ENCODE data around the gene CARMIL1. TPM values are rescaled to one million over a fixed set of nuclear protein-coding genes. Genes with fewer than 3 reads are reported as not detected.

The CARMIL1 gene
- total RNA-seq, 1 experiment from 2014 or later: 25.9 TPM

DNA sequence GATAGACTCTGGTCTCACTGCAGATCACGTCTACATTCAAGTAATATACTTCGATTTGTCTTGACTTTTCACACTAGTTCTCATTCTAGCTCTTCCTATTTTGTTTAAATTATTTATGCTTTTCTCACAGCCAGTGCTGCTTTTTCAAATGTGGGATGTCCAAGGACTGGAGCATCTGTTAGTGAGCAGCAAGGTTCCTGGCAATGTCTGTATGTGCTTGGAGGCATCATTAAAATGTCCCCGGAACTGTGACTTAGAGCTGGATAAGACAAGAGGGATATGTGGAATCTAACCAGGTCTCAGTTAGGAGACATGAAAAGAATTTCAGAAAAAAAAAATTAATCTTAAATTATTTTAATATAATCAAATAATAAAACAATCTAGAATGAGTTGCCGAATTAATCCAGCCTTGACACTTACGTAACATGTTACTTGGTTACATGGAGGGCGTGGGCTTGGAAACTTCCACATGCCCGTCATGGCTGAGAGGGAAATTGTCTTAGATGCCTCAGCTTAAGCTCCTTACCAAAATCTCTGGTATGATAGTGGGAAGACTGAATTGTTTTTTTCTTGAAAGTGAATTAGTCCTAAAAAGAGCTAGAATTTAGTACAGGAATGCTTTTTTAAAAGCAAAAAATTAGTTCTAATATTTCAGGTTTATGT lies 21.4 kb upstream of the CARMIL1 start:
- no peak for DNase-seq
- no peaks in the 10 kb centered on the region for H3K36me3 ChIP-seq (ENCODE audit: control insufficient read depth, insufficient read depth, low read length)
- no peak overlapping the region for H3K4me3 ChIP-seq (ENCODE audit: low read depth, low read length)
- Mint-ChIP-seq H3K4me1 (ENCODE audit: low read depth, unreplicated experiment) (no peaks in the 10 kb centered on the region), H3K4me3 (ENCODE audit: unreplicated experiment) (no peak overlapping the region), H3K9me3 (ENCODE audit: unreplicated experiment) (no peaks in the 10 kb centered on the region), H3K27me3 (ENCODE audit: insufficient read depth, unreplicated experiment) (no peaks in the 10 kb centered on the region), H3K36me3 (ENCODE audit: insufficient read depth, unreplicated experiment) (no peaks in the 10 kb centered on the region), H3K27ac (ENCODE audit: unreplicated experiment) (no peak overlapping the region)
- TF ChIP-seq, protein P1, sequence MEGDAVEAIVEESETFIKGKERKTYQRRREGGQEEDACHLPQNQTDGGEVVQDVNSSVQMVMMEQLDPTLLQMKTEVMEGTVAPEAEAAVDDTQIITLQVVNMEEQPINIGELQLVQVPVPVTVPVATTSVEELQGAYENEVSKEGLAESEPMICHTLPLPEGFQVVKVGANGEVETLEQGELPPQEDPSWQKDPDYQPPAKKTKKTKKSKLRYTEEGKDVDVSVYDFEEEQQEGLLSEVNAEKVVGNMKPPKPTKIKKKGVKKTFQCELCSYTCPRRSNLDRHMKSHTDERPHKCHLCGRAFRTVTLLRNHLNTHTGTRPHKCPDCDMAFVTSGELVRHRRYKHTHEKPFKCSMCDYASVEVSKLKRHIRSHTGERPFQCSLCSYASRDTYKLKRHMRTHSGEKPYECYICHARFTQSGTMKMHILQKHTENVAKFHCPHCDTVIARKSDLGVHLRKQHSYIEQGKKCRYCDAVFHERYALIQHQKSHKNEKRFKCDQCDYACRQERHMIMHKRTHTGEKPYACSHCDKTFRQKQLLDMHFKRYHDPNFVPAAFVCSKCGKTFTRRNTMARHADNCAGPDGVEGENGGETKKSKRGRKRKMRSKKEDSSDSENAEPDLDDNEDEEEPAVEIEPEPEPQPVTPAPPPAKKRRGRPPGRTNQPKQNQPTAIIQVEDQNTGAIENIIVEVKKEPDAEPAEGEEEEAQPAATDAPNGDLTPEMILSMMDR (IDR thresholded peaks at IDR 0.05; ENCODE audit: insufficient read depth in 1 of 2, low read depth in 1 of 2, low read length in 1 of 2, severe bottlenecking in 1 of 2, unreplicated experiment in 1 of 2): no peak
- POLR2A ChIA-PET: no interaction called here
- no peaks in the 10 kb centered on the region for H3K9me3 ChIP-seq
- no peaks in the 10 kb centered on the region for H3K4me1 ChIP-seq
- no TSS peak for BruUV-seq (replicated peaks)
- CTCF ChIA-PET: no interaction called here
- intact Hi-C loops (cut with micrococcal nuclease; ENCODE audit: unreplicated experiment): no loop called here
- no peaks in the 10 kb centered on the region for H3K27me3 ChIP-seq (replicated peaks; ENCODE audit: control insufficient read depth, insufficient read depth, low read length)

DNA sequence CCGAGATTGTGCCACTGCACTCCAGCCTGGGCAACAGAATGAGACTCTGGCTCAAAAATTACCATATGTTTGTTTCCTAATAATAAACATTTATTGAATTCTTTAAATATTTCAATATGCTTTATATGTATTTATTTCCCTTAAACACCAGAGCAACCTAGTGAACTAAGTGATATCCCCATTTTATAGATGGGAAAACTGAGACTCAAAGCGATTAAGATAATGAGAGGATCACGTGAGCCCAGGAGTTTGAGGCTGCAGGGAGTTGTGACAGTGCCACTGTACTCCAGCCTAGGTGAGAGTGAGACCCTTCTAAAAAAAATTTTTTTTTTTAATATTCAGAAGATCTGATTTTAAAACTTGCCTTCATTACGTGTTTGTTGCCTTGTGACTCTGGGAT lies 19.4 kb upstream of the CARMIL1 start:
- Mint-ChIP-seq H3K4me3 (ENCODE audit: unreplicated experiment) (no peak overlapping the region), H3K9me3 (ENCODE audit: unreplicated experiment) (no peaks in the 10 kb centered on the region), H3K27ac (ENCODE audit: unreplicated experiment) (no peak overlapping the region), H3K36me3 (ENCODE audit: insufficient read depth, unreplicated experiment) (no peaks in the 10 kb centered on the region), H3K4me1 (ENCODE audit: low read depth, unreplicated experiment) (no peaks in the 10 kb centered on the region), H3K27me3 (ENCODE audit: insufficient read depth, unreplicated experiment) (no peaks in the 10 kb centered on the region)
- Histone ChIP-seq H3K4me1 (no peaks in the 10 kb centered on the region), H3K36me3 (ENCODE audit: control insufficient read depth, insufficient read depth, low read length) (no peaks in the 10 kb centered on the region), H3K27me3 (replicated peaks; ENCODE audit: control insufficient read depth, insufficient read depth, low read length) (no peaks in the 10 kb centered on the region), H3K4me3 (ENCODE audit: low read depth, low read length) (no peak overlapping the region), H3K9me3 (no peaks in the 10 kb centered on the region)
- DNase-seq: no peak
- TF ChIP-seq, protein P1 (IDR thresholded peaks at IDR 0.05; ENCODE audit: insufficient read depth in 1 of 2, low read depth in 1 of 2, low read length in 1 of 2, severe bottlenecking in 1 of 2, unreplicated experiment in 1 of 2): no peak
- CTCF ChIA-PET: no interaction called here
- no TSS peak for BruUV-seq (replicated peaks)
- POLR2A ChIA-PET: no interaction called here
- intact Hi-C loops (cut with micrococcal nuclease; ENCODE audit: unreplicated experiment): no loop called here

DNA sequence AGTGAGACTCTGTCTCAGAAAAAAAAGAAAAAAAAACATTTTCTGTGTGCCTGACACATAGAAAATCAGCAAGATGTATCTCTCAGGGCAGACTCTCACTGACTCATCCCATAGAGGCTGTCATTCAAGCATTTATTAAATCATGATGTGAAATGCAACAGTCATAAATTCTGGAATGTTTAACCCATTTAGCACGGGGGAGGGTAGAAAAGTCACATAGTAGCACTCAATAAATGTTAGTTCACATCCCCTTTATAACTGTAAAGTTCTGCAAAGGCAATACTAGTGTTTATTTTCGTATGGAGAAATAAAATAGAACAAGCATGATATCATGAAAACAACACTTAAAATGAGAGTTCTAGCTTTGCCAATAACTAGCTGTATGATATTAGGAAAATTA lies 15.5 kb upstream of the CARMIL1 start:
- no peaks in the 10 kb centered on the region for H3K9me3 Mint-ChIP-seq (ENCODE audit: unreplicated experiment)
- no peak for DNase-seq
- no TSS peak for BruUV-seq (replicated peaks)
- H3K4me3 Mint-ChIP-seq (ENCODE audit: unreplicated experiment): no peak overlapping the region
- ChIA-PET CTCF (interaction anchor here (1.1 kb wide), 2 partner anchors 15 to 338 kb away, joined by 3 to 4 read pairs; no protein-coding TSS in a partner anchor), POLR2A (no interaction called here)
- no peaks in the 10 kb centered on the region for H3K27me3 Mint-ChIP-seq (ENCODE audit: insufficient read depth, unreplicated experiment)
- H3K4me1 Mint-ChIP-seq (ENCODE audit: low read depth, unreplicated experiment): no peaks in the 10 kb centered on the region
- H3K27ac Mint-ChIP-seq (ENCODE audit: unreplicated experiment): no peak overlapping the region
- Histone ChIP-seq H3K27me3 (replicated peaks; ENCODE audit: control insufficient read depth, insufficient read depth, low read length) (no peaks in the 10 kb centered on the region), H3K4me1 (no peaks in the 10 kb centered on the region), H3K36me3 (ENCODE audit: control insufficient read depth, insufficient read depth, low read length) (no peaks in the 10 kb centered on the region), H3K4me3 (ENCODE audit: low read depth, low read length) (no peak overlapping the region), H3K9me3 (no peaks in the 10 kb centered on the region)
- TF ChIP-seq, protein P1 (IDR thresholded peaks at IDR 0.05; ENCODE audit: insufficient read depth in 1 of 2, low read depth in 1 of 2, low read length in 1 of 2, severe bottlenecking in 1 of 2, unreplicated experiment in 1 of 2): no peak
- intact Hi-C loops (cut with micrococcal nuclease; ENCODE audit: unreplicated experiment): loop anchor here (2.0 kb wide), 1 partner anchor 41 kb away; no protein-coding TSS in a partner anchor
- no peaks in the 10 kb centered on the region for H3K36me3 Mint-ChIP-seq (ENCODE audit: insufficient read depth, unreplicated experiment)

All from Caco-2 (cell line).